Esophagus muscularis mucosa (tissue), 4 donors: ENCODE measurements around the gene TMPRSS9. TPM values are rescaled to one million over a fixed set of nuclear protein-coding genes. Genes with fewer than 3 reads are reported as not detected.
A peak's percentile ranks its signal among the peaks of the same experiment; 100 is the strongest.

Experiments
- DNase-seq: peaks from one replicate; pipeline ENCODE4 v3.0.0-alpha.2; 2017; ENCODE audit errors: extremely low spot score
- H3K27ac ChIP-seq, 4 donors: fragments of 200-600 bp; sonication (generic); replicated peaks in 1 of 4; 1 replicate in 3 of 4; 2 replicates in 1 of 4; pipeline ENCODE4 v1.5.1; 2016 to 2019; ENCODE audit warnings: mild to moderate bottlenecking in 1 of 4
- H3K27me3 ChIP-seq, 4 donors: fragments of 200-600 bp; sonication (generic); one replicate each; pipeline versions ENCODE4 v1.5.1 to v1.6.0; 2016 to 2019
- H3K36me3 ChIP-seq, 4 donors: fragments of 200-600 bp; sonication (generic); one replicate each; pipeline ENCODE4 v1.5.1; 2016 to 2019
- H3K4me1 ChIP-seq, 4 donors: fragments of 200-600 bp; sonication (generic); one replicate each; pipeline ENCODE4 v1.5.1; 2016 to 2019
- H3K4me3 ChIP-seq, 4 donors: fragments of 200-600 bp; sonication (generic); 1 replicate in 2 of 4; 2 replicates in 2 of 4; pipeline ENCODE4 v1.5.1; 2016 to 2019; ENCODE audit warnings: mild to moderate bottlenecking in 4 of 4, moderate library complexity in 1 of 4
- H3K9me3 ChIP-seq, 4 donors: fragments of 200-600 bp; sonication (generic); 1 replicate in 3 of 4; 2 replicates in 1 of 4; pipeline ENCODE4 v1.5.1; 2016 to 2019
- EP300 ChIP-seq: sonication (generic); formaldehyde crosslinking; IDR thresholded peaks from one replicate; pipeline ENCODE4 v1.6.1; 2017; ENCODE audit warnings: antibody characterized with exemption
- POLR2A ChIP-seq: fragments of 450-650 bp; IDR thresholded peaks from one replicate; pipeline ENCODE4 v1.6.1; 2017; ENCODE audit warnings: antibody characterized with exemption, moderate library complexity, mild to moderate bottlenecking, low read depth
- POLR2AphosphoS5 ChIP-seq, 2 donors: sonication (generic); formaldehyde crosslinking; IDR thresholded peaks; one replicate each; pipeline ENCODE4 v1.6.1; 2017; ENCODE audit warnings: antibody characterized with exemption in 2 of 2
- whole genome bisulfite sequencing: methylation state at CpG from one replicate; pipeline ENCODE4 v1.1.5; 2018; 5-methylcytosine and 5-hydroxymethylcytosine counted together
- intact Hi-C: fragments of 100-400 bp; cut with DNase I; formaldehyde crosslinking; loops from one replicate; pipeline ENCODE4 v1.15.1; 2023
- total RNA-seq, 4 donors: library from RNA; depleted of rRNA; stranded (reverse); fragments of >200 nt; gene quantifications; one replicate each; pipeline versions ENCODE4 v1.1.0 to v1.2.1, GENCODE V29; 2016
- TF ChIP-seq, protein P1 (sequence below), 3 experiments: fragments of 200-600 bp in 2 of 3; fragments of 450-650 bp in 1 of 3; sonication (generic) in 2 of 3; IDR thresholded peaks; one replicate each; pipeline ENCODE4 v1.5.1; 2017 to 2019; ENCODE audit warnings: antibody characterized with exemption in 3 of 3, mild to moderate bottlenecking in 2 of 3, moderate library complexity in 1 of 3

The TMPRSS9 gene
- total RNA-seq, 4 donors from 2014 or later: 0.17 TPM; not detected in 3

DNA sequence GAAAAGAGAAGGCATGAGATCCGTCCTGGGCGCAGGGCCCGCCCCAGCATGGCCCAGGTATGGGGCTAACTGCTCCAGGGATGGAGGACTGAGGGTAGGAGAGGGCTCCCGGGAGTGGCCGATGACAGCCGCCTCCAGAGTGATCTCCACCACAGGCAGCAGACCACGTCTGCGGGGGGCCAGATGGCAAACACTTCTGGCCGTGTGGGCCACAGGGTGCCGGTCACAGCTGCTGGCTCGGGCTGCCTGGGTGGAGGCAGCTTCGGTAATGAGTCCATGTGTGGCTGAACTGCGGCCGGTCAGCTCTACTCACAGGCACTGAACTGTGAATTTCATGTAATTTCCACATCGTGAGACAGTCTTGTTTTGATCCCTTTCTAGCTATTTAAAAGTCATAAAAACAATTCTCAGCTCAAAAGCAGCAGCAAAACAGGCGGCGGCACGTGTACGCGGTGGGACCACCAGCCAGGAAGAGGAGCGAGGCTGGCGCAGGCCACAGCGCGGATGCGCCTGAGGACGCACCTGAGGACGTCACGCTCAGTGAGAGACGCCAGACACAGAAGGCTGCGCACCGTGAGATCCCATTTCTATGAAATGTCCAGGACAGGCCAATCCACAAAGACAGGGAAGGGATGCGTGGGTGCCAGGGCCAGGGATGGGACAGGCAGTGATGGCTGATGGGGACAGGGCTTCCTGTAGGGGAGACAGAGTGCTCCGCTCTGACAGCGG lies 35.7 kb upstream of the TMPRSS9 start:
- Histone ChIP-seq H3K9me3 (no peaks in the 10 kb centered on the region), H3K27me3 (no peaks in the 10 kb centered on the region), H3K4me1 (peaks cover 20 to 32% (median 26%) of the 10 kb centered on the region in 4 donors), H3K27ac (no peak overlapping the region), H3K4me3 (no peak overlapping the region), H3K36me3 (peaks cover 5 to 53% (median 50%) of the 10 kb centered on the region in 4 donors)
- WGBS: 92% methylated on average over 20 of the region's 34 CpGs
- no peak for DNase-seq
- TF ChIP-seq POLR2AphosphoS5 (IDR thresholded peaks at IDR 0.05) (no peak), EP300 (no peak)
- TF ChIP-seq, protein P1, sequence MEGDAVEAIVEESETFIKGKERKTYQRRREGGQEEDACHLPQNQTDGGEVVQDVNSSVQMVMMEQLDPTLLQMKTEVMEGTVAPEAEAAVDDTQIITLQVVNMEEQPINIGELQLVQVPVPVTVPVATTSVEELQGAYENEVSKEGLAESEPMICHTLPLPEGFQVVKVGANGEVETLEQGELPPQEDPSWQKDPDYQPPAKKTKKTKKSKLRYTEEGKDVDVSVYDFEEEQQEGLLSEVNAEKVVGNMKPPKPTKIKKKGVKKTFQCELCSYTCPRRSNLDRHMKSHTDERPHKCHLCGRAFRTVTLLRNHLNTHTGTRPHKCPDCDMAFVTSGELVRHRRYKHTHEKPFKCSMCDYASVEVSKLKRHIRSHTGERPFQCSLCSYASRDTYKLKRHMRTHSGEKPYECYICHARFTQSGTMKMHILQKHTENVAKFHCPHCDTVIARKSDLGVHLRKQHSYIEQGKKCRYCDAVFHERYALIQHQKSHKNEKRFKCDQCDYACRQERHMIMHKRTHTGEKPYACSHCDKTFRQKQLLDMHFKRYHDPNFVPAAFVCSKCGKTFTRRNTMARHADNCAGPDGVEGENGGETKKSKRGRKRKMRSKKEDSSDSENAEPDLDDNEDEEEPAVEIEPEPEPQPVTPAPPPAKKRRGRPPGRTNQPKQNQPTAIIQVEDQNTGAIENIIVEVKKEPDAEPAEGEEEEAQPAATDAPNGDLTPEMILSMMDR (IDR thresholded peaks at IDR 0.05): no peak
- intact Hi-C loops: no loop called here

DNA sequence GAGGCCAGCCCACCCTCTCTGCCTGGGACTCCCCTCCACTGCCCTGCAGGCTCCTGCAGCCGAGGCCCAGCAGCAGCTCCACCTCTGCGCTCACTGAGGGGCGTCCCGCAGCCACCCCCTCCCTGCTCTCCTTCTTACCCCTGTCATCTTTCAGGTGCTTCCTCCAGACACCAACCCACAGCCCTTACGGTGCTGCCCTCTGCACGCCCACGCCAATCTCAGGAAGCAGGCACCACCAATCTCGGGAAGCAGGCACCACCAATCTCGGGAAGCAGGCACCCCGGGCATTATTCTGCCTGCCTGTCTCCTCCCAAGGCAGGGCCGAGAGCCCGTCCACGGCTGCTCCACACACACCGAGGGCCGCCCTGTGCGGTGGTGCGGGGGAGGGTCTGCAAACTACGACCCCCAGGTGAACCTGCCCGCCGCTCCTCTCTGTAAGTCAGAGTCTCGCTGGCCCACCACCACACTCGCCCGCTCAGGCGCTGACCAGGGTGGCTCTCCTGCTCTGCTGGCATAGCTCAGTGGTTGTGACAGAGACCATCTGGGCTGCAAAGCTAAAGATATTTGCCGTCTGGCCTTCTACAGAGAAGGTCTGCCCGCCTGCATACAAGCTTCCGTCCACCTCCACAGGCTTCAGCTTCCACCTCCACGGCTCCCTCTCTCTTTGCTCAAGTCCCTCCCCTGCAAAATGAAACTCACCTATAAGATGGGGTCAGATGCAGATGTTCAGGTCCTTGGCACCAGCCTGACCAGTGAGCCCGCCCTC lies 34.6 kb upstream of the TMPRSS9 start:
- DNase-seq: no peak
- H3K9me3 ChIP-seq: no peaks in the 10 kb centered on the region
- intact Hi-C loops: loop anchor here (5.0 kb wide), 2 partner anchors 48 to 173 kb away; partner anchors contain the start of gene AP3D1
- 69% methylated on average over 26 of the region's 29 CpGs for WGBS
- no peak overlapping the region for H3K4me3 ChIP-seq
- no peak overlapping the region for H3K27ac ChIP-seq
- H3K36me3 ChIP-seq: peaks cover 5 to 53% (median 50%) of the 10 kb centered on the region in 4 donors
- no peaks in the 10 kb centered on the region for H3K27me3 ChIP-seq
- peaks cover 31 to 43% (median 37%) of the 10 kb centered on the region in 4 donors for H3K4me1 ChIP-seq
- no peak for TF ChIP-seq POLR2A
- TF ChIP-seq POLR2AphosphoS5 (IDR thresholded peaks at IDR 0.05): no peak
- TF ChIP-seq, protein P1 (IDR thresholded peaks at IDR 0.05): no peak
- TF ChIP-seq EP300: no peak

DNA sequence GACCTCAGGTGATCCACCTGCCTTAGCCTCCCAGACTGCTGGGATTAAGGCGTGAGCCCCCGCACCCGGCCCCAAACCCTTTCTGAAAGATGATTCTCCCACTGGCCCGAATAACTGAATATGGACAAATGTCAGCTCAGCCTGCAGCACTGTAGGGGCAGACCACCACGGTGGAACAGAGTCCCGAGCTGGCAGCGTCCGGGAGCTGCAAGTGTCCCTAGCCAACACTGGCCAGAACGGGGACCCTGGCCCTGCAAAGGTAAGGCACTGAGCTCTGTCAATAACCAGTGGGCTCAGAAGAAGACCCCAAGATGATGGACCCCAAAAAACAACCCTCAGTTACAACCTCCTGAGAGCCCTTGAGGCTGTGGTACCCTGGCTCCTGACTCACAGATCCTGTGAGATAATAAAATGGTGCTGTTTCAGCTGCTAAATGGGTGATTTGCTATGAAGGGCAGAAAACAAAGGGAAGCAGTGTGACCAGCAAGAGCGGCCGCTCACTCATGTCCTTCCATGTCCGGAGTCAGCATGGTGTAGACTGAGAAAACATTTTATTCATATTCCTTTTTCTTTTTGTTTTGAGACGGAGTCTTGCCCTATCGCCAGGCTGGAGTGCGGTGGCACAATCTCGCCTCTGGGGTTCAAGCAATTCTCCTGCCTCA lies 33.2 kb upstream of the TMPRSS9 start:
- intact Hi-C loops: loop anchor here (5.0 kb wide), 2 partner anchors 50 to 175 kb away; partner anchors contain the start of gene AP3D1
- WGBS: 77% methylated on average over 12 of the region's 16 CpGs

DNA sequence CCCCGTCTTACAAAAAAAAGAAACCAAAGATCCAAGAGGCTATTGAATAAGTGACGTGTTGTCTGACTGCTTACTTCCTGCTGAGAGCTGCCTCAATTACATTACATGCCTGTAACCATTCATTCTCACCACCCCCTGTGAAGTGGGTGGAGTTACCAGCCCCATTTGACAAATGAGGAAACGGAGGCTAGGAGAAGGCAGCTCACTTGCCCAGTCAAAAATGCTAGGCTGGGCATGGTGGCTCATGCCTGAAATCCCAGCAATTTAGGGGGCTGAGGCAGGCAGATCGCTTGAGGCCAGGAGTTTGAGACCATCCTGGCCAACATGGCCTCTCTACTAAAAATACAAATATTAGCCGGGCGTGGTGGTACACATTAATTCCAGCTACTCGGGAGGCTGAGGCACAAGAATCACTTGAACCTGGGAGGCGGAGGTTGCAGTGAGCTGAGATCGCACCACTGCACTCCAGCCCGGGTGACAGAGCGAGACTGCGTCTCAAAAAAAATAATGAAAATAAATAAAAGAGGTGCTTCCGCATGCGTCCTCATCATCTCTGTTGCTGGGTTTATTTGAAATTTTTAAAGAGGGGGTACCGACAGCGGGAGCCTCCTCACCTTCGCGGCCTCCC lies 32.2 kb upstream of the TMPRSS9 start:
- no peaks in the 10 kb centered on the region for H3K27me3 ChIP-seq
- H3K36me3 ChIP-seq: peaks cover 5 to 33% (median 31%) of the 10 kb centered on the region in 4 donors
- H3K27ac ChIP-seq: peak overlapping the region; percentile 76 to 85 (median 81)
- TF ChIP-seq, protein P1 (IDR thresholded peaks at IDR 0.05): no peak
- under 1% methylated on average over 18 of the region's 18 CpGs for WGBS
- H3K4me3 ChIP-seq: peak overlapping the region; percentile 87 to 100 (median 92)
- no peaks in the 10 kb centered on the region for H3K9me3 ChIP-seq
- H3K4me1 ChIP-seq: peaks cover 51 to 67% (median 61%) of the 10 kb centered on the region in 4 donors
- no peak for DNase-seq
- intact Hi-C loops: loop anchor here (5.0 kb wide), 2 partner anchors 51 to 176 kb away; partner anchors contain the start of gene AP3D1

More for the DNA sequence above, 33.2 kb upstream of the TMPRSS9 start:
- H3K4me3 ChIP-seq: peak overlapping the region in 2 of 4 donors; percentile 87 to 100
- H3K4me1 ChIP-seq: peaks cover 42 to 56% (median 50%) of the 10 kb centered on the region in 4 donors
- no peaks in the 10 kb centered on the region for H3K27me3 ChIP-seq
- no peak overlapping the region for H3K27ac ChIP-seq
- no peak for DNase-seq
- H3K9me3 ChIP-seq: no peaks in the 10 kb centered on the region
- TF ChIP-seq POLR2A (no peak), POLR2AphosphoS5 (IDR thresholded peaks at IDR 0.05) (no peak), EP300 (no peak)
- TF ChIP-seq, protein P1 (IDR thresholded peaks at IDR 0.05): no peak
- H3K36me3 ChIP-seq: peaks cover 5 to 44% (median 41%) of the 10 kb centered on the region in 4 donors
